Measurements from ENCODE around the gene HECW1.
A peak's percentile ranks its signal among the peaks of the same experiment; 100 is the strongest.

The HECW1 gene

DNA sequence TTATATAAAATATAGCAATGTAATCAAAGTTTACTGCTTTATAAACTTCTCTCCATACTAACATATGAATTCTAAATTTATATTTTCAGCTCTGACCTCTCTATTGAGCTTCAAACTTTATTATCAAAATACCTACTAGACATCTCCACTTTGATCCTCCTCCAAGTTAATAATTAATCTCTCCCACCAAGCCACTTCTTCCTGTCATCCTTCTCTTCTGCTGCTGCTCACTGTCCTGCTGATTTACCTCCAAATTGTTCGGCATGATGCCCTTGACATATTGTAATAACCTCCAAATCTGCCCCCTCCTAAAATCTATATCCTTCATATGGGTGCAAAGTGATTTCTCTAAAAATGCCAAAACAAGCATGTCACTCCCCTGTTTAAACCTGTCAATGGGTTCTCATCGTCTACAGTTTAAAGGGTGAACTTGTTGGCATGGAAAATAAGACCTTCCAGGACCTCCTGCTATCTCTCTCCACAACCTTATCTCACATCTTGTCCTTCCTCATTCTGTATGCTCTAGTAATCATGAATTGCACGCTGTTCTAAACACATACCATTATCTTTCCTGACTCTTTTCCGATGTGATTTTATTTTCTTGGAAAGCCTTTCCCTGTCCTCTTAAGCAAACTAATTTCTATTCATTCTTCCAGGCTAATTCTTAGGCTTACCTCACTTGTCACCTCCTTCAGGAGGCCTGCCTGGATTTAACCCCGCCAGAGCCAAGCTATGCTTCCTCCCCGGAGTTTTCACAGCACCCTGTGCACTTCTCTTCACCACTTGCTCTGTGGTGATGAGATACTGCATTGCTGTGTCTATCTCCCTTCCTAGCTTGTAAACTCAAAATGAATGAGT, 418.3 kb downstream of the HECW1 start:
- DNase-seq (ENCODE audit: low spot score) (no peak), FAIRE-seq (no peak)

DNA sequence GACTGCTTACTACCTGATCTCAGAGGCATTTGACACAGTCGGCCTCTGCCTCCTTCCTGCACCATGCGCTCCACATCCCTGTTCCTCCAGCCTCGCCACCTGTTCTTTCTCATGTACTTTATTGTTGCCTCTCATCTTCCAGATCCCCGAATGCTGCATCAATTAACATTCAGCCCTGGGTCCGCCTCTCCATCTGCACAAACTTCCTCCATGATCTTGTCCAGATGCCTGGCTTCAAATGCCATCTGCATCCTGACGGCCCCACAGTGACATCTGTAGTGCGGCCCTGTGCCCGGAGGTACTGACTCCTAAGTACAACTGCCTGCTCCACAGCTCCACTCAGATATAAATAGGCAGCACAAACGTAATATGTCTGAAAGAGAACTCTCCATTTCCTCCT, 419.3 kb downstream of the HECW1 start:
- FAIRE-seq: no peak
- DNase-seq (ENCODE audit: low spot score): no peak

GRCh38 chr7:43533801-43534479, 421.5 kb downstream of the HECW1 start:
- FAIRE-seq (no peak), DNase-seq (ENCODE audit: low spot score) (no peak)

DNA sequence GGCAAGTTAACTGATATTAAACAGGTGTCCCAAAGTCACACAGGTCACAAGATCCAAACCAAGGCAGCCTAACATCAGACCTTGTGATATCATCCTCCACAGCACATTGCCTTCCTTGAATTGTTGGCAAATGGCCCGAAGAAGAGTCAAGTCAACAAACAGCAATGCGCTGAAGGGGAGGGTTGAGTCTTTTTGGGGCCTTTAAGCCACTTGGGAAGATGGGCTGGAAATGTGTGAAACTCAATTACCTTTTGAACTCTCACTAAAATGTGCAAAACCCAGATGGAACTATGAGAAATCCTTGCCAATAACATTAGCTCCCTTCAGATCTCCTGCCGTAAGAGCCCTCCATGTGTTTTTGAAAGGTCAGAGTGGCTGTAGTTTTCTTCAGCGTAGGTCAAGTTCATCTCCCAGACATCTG, 422.6 kb downstream of the HECW1 start:
- FAIRE-seq (peak; percentile 98), DNase-seq (ENCODE audit: low spot score) (peak; percentile 58)

- peak; percentile 82 for DNase-seq (ENCODE audit: low spot score)
- FAIRE-seq: peak; percentile 70
Measured at GRCh38 chr7:43535810-43536585, 423.6 kb downstream of the HECW1 start.

DNA sequence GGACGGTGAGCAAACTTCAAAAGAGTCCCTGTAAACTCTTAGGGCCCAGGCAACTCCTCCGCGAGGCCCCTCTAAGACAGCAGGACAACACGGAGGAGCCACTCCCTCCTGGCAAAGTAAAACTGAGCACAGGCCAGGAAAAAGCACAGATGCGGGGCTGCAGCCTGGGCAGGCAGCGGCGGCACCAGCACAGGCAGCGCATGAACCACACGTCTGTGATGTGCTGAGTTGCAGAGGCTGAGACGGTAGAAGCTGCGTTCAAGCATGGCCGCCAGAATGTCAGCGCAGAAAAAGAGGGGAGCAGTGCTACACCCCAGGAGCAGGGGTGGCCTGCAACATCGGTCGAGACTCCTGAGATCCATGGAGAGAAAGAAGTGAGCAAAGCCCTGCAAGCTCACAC, 424.3 kb downstream of the HECW1 start:
- FAIRE-seq: peak; percentile 30
- peak; percentile 13 for DNase-seq (ENCODE audit: low spot score)

DNA sequence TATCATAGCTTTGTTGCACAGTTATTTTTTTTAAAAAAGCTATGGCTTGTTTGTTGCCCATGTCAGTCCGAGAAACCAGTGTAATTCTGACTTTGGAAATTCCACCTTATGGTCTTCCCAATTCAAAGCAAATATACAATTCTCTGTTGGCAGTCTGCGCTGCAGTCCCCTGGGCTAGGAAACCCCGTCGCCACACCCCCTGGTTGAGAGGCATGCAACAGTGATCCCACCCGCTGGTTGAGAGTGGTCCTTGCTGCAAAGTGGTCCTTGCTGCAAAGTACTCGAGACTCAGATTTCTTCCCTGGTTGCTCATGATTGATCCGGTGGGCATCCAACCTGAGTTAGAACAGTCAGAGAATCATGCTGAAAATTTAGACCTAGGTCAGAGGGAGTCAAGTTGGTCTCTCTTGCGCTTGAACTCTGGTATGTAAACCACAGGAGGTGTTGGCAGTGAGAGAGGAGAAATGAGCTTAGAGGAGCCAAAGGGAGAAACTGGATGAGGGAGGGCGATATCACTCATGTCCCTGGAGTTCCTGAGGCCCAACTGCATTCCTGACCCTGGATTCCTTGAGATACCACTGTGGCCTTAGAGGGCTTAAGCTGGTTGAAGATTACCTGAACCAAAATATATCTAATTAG, 425.4 kb downstream of the HECW1 start:
- DNase-seq (ENCODE audit: low spot score) (peak; percentile 65), FAIRE-seq (peak; percentile 23)

DNA sequence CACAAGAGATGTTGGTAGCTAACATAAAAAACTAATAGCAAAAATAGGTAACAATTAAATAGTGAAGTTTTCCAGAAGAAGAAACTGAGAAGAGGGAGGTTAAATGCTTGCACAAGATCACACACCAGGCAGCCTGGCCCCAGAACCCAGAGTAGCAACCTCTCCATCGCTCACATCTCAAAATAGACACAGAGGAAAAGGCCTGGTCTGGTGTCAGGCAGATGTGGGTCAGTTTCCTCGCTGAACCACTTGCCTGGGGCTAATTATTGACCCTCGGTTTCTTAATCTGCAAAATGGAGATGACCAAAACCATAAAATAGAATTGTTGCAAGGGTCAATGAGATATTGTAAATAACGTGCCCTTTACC, 425.9 kb downstream of the HECW1 start:
- FAIRE-seq: no peak
- no peak for DNase-seq (ENCODE audit: low spot score)

DNA sequence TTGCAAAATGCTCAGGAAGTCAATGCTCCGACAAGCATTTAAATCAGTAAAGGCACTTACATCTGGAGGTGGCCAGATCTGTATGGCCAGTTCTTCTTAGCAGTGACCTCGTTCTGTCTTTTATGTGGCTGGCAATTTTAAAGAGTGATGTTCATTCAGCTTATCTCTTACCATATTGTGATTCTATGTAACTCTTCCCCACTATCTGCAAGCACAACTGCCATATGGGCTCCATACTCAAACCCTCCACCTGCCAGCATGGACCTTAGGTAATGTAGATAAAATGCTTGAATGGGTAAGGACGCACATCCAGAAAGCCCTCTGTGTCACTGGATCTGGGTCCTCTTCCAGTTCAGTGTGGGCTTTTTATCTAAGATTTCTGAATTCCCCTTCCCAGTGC, 428.0 kb downstream of the HECW1 start:
- DNase-seq (ENCODE audit: low spot score) (no peak), FAIRE-seq (no peak)

- DNase-seq (ENCODE audit: low spot score) (no peak), FAIRE-seq (no peak)
Measured at GRCh38 chr7:43542716-43543115, 430.3 kb downstream of the HECW1 start.

GRCh38 chr7:43546231-43546630, 433.8 kb downstream of the HECW1 start:
- DNase-seq (ENCODE audit: low spot score): no peak
- FAIRE-seq: no peak

GRCh38 chr7:43550427-43550826, 438.0 kb downstream of the HECW1 start:
- DNase-seq (ENCODE audit: low spot score) (no peak), FAIRE-seq (no peak)

DNA sequence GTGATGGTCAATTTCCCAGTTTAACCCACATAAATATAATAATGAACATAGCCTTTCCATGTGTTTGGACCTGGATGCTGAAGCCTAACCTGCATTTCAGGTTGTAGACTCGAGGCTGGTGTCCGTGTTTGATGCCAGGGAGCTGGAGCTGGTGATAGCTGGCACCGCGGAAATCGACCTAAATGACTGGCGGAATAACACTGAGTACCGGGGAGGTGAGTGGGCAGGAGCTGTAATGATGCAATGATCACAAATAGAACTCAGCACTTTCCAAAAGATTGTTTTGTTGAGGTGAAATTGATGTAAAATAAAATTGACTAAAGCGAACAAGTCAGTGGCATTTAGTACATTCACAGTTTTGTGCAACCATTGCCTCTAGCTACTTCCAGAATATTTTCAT, 439.7 kb downstream of the HECW1 start:
- peak; percentile 20 for FAIRE-seq
- no peak for DNase-seq (ENCODE audit: low spot score)

- FAIRE-seq (no peak), DNase-seq (ENCODE audit: low spot score) (peak; percentile 25)
Measured at GRCh38 chr7:43553999-43554398, 441.6 kb downstream of the HECW1 start.

DNA sequence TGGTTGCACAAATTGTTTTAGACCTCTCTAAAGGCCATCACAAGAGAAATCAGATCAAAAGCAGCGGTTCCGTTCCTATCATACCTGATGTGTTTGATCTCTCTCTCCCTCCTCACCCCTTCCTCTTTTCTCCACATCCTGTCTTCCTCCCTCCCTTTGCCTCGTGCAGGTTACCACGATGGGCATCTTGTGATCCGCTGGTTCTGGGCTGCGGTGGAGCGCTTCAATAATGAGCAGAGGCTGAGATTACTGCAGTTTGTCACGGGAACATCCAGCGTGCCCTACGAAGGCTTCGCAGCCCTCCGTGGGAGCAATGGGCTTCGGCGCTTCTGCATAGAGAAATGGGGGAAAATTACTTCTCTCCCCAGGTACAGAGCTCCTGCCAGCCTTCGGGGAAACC, 442.0 kb downstream of the HECW1 start:
- no peak for FAIRE-seq

GRCh38 chr7:43557831-43558495, 445.5 kb downstream of the HECW1 start:
- FAIRE-seq (no peak), DNase-seq (ENCODE audit: low spot score) (peak; percentile 23)

More for the DNA sequence above, 442.0 kb downstream of the HECW1 start:
- DNase-seq (ENCODE audit: low spot score): no peak

- no peak for DNase-seq (ENCODE audit: low spot score)
- FAIRE-seq: no peak
Measured at GRCh38 chr7:43559171-43559945, 446.9 kb downstream of the HECW1 start.

DNA sequence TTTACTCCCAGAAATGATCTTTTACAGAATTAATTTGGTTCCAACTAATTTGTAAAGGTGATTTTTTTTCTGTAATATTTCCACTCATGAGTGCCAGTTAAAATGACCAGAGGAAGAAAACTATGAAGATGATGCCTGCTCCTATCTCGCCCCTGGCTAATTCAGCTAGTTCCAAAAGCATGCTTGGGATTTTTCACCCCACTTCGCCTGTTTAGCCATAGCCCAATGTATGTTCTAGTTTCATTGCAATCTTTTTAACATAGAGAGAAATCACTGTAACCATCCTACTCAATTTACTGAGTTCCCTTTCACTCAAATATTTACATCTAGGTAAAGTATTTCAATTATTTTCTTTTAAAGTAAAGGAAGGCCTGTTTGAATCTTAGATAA, 447.5 kb downstream of the HECW1 start:
- no peak for DNase-seq (ENCODE audit: low spot score)

GRCh38 chr7:43560742-43561330, 448.4 kb downstream of the HECW1 start:
- no peak for DNase-seq (ENCODE audit: low spot score)
- FAIRE-seq: no peak

More for the DNA sequence above, 447.5 kb downstream of the HECW1 start:
- FAIRE-seq: no peak

GRCh38 chr7:43562383-43562782, 449.9 kb downstream of the HECW1 start:
- DNase-seq (ENCODE audit: low spot score) (no peak), FAIRE-seq (no peak)

Data from urothelium cell line (cell line).